Endometrial microvascular endothelial cells (primary cell): ENCODE data around the gene ZNF22. TPM values are rescaled to one million over a fixed set of nuclear protein-coding genes. Genes with fewer than 3 reads are reported as not detected.

Source experiments
- in situ Hi-C: cut with HindIII; loops from 2 replicates; pipeline ENCODE4 v1.10.0; 2017; ENCODE audit warnings: low sequenced_read_pairs, low pct_unique_long_range_greater_than_20kb; ENCODE audit errors: inconsistent ontology term
- total RNA-seq: library from RNA; depleted of rRNA; stranded (reverse); fragments of >200 nt; gene quantifications from one replicate; pipeline ENCODE4 v1.2.3, GENCODE V29; 2015; ENCODE audit errors: inconsistent ontology term

The ZNF22 gene
- total RNA-seq: 29.2 TPM

DNA sequence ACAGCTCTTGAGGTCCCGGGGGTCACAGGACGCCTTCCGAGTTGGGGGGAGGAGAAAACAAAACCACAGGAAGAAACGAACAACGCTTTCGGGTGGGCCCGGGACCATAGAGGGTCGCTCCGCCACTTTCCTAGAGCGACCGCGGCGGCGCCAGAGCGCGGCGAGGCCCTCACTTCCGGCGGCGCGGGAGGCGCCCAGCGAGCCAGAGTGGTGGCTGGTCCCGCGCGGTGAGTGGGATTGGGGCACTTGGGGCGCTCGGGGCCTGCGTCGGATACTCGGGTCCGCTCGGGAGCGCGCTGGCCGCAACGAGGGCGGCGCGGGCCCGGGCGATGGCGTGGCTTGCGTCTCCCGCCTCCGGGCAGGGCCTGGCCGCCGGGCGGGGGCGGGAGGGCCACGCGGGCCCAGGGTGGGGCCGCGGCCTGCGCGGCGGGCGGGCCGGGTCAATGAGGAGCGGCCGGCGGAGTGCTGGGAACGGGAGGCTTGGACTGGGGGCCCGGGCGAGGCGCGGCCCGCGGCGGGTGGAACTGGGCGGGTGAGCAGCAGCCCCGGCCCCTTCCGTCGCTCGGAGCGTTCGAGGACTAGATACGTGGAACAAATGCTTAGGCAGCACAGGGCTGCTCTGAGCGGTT, at the start of gene ZNF22:
Gene ZNF22, plus strand, starts transcription at position 172 of the 629 bp plus-strand sequence. CDS start 2,446 bp downstream, outside the sequence.
- in situ Hi-C loops: no loop called here

DNA sequence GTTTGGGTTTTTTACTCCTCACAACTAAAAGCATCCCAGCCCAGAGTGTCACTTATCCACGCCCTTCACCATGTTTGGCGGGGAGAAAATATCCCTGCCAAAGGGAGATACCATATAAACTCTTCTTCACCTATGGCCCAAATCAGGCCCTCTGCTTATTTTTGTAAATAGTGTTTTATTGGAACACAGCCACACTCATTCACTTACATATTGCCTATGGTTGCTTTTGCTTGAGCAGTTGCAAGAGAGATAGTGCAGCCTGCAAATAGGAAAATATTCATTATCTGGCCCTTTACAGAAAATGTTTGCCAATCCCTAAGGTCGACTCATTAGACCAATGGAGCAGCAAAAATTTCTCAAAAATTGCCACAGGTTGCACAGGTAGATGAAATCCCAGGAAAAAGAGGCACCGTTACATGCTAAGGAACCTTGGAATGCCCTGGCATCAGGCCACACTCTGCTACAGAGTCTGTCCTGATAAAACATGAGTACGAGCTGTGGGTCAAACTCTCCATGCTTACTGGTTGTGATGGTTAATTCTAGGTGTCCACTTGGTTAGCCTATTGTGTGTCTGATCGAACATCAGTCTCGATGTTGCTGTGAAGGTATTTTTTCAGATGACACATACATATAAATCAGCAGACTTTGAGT, 49.0 kb upstream of the ZNF22 start:
- in situ Hi-C loops: no loop called here

GRCh38 chr10:44952779-44953231, 47.9 kb upstream of the ZNF22 start:
- in situ Hi-C loops: no loop called here

DNA sequence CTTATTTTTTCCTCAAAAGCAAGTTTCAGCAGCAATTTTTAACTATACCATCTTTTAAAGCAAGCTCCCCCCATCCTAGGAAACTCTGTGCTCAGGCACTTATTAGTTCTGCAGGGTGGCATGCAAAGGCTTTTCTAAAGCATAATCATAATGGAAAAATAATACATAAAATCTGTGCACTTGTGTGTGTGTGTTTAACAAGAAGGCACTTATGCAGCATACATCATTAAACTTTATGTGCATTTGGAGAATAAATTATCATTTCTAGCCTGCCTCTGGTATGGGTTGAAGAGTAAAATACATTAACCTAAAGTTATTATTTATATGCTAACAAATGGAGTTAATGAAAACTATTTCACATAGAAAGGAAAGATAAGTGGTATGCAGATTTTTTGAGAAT, 46.7 kb upstream of the ZNF22 start:
- in situ Hi-C loops: no loop called here

DNA sequence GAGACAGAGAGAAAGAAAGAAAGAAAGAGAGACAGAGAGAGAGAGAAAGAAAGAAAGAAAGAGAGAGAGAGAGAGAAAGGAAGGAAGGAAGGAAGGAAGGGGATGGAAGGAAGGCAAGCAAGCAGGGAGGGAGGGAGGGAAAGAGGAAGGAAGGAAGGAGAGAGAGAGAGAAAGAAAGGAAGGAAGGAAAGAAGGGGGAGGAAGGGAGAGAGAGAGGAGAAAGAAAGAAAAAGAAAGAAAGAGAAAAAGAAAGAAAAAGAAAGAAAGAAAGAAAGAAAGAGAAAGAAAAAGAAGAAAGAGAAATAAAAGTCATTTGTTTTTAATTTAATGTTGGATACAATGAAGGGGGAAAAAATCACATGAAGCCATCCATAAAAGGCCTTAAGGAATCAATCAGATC, 45.8 kb upstream of the ZNF22 start:
- in situ Hi-C loops: no loop called here

DNA sequence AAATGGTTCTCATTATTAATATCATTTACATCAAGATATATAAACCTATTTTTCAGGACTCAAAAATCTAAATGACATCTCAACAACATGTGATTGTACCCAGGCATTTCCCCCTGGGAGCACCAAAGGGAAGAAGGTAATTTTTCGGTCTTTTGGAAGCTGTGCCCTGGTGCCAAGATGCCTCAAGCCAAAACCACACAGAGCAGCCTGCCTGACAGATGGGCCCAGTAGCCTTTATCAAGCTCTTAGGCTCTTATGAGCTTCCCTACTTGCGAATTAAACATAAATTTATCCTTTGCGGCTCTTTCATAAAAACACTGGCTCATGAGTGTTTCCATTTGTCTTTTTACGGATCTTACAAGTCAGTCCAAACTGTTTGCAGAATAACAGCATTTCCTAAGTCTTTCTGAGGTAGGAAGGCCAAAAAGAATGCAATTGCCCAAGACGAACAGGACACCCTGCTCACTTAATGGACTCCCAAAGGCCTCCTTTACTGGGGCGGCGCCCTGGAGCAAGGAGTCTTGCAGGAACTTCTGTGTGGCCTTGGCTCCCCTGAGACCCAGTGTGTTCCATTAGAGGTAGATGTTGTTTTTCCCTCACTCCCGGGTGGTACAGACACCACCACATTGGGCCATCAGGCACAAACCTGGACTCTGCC, 45.2 kb upstream of the ZNF22 start:
- in situ Hi-C loops: no loop called here

DNA sequence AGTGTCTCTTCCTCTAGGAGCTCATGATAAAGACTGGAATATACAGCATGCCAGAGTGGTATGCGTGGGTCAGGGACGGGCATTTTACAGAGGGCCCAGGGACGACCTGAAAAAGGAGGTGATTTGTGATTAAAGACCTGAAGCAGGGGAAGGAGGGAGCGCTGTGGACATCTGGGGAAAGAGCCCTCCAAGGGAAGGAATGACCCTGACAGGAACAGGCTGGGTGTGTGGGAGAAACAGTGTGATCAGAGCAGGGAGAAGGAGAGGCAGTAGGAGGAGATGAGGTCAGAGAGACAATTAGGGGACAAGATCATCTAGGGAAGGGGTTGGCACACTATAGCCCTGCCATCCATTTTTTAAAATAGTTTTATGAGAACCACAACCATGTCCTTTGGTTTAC, 44.5 kb upstream of the ZNF22 start:
- in situ Hi-C loops: no loop called here

DNA sequence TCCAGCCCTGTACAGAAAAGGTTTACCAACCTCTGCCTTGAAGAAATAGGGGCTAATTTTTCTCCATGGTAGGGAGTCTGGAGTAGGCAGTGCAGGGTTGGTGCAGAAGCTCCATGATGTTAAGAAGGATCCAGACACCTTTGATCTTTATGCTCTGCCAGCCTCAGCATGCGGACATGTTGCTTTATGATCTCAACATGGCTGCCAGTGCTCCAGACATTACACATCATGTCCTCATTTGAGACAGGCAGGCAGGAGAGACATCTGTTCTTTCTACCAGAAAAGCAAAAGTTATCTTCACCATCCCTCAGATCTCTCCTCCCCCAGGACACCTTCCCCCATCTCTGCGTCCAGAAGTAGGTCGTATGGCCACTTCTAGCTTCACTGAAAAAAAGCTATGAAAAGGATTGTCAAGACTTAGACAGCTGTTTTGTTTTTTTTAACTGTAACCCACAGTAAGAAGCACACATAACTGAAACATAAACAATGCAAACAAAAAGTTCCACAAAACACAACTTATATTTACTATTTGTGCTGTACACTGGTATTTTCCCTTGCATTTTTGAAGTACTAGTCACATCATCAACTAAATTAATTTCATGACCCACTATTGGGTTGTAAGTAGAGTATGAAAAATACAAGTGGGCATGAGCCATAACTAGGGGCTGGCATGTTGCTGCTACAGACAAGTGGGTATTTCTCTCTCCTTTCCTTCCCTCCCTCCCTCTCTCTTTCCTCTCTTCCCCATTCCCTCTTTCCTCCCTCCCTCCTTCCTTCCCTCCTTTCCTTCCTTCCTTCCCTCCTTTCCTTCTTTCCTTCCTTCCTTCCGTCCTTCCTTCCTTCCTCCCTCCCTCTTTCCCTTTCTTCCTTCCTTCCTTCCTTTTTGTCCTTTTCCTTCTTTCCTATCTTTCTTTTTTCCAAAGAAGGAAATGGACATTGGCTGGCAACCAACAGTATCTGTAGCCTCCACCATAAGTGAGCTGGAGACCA, 43.7 kb upstream of the ZNF22 start:
- in situ Hi-C loops: no loop called here

GRCh38 chr10:44958196-44958897, 42.4 kb upstream of the ZNF22 start:
- in situ Hi-C loops: no loop called here

GRCh38 chr10:44958898-44959246, 41.9 kb upstream of the ZNF22 start:
- in situ Hi-C loops: no loop called here

DNA sequence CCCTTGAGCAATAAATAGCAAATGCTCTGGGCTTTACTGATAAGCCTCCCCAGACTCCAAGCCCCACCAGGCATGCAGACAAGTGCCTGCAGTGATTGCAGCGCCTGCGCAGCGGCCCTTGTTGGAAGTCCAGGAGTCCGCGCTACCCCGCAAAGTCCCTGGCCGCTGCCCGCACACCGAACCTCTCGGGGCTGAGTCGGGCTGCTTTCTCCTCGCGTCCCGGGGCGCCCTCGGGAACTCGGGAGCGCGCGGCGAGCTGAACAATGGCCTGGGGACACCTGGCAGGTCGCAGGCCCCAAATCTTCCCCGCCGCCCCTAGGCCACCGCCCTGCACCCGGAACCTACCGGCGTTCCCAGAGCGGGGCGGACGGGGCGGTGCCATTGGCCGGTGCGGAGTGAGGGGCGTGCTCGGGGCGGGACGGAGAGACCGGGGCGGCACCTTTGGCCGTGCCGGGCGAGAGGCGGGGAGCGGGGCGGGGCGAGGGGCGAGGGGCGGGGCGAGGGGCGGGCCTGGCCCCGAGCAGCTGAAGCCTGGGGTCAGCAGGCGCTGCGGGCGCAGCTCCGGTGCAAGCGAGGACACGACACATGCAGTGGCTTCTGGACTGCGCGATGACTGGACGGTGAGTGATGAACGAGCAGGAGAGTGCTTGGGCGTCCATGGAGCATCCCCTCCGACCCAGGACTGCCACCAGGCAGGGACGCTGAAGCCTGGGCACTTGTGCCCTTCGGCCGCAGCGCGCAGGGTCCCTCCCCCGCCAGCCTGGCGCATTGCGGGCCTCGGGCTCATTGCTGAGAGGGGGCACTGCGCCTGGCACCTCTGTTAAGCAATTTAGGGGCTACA, 41.3 kb upstream of the ZNF22 start, which contains the start of gene RASSF4:
Gene RASSF4, plus strand, starts transcription at position 556 of the 841 bp plus-strand sequence. CDS start 10,401 bp downstream, outside the sequence.
- in situ Hi-C loops: no loop called here

DNA sequence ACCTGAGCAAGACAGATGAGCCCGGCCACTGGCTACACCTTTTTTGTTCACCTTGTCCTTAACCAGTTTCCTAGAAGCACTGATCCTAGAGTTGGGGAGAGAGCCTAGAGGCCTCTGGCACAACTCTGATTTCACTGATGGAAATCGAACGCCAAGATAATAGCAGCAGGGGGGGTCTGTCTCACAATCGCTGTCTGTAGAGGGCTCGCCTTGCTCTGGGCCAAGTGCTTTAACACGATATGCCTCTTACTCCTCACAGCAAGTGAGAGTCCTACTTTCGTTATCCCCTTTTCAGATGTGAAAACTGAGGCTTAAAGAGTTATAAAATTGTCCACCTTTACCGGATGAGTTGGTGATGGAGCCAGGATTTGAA, 40.6 kb upstream of the ZNF22 start:
- in situ Hi-C loops: no loop called here

DNA sequence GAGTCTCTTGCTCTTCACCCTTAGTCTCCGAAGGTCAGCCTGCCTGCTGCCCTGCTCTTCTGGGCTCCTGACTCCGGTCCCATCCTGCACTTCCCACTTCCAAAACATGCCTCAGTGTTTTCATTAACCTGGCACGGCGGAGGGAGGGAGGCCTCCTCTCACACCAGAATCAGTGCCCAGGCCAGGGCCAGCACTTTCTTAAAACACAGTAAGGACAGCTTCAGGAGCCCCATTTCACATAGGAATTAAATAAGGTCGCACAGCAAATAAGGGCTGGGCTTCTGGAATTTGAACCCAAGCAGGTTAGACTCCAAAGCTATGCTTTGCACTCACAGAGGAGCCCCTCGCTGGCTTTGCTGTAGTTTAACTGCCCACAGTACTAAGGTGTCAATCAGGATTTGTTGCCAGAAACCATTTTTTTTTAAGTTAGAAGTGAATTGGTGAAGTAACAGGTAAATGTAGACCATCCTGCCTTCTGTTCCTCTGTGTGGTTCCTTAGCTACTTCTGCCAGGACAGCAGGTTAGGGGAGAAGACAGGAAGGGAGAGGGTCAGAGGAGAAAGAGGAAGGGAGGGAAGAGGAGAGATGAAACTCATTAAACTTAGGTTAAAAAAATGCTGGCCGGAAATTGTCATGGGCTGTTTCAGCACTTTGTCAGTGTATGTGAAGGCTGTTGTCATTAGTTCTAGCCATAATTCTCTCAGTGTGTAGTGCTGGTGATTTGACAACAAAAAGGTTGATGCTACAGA, 40.1 kb upstream of the ZNF22 start:
- in situ Hi-C loops: no loop called here

GRCh38 chr10:44961230-44961571, 39.5 kb upstream of the ZNF22 start:
- in situ Hi-C loops: no loop called here

- in situ Hi-C loops: no loop called here
Observed at GRCh38 chr10:44961931-44962750, 38.6 kb upstream of the ZNF22 start.
